ENCODE measurements around the gene TJP3. TPM values are rescaled to one million over a fixed set of nuclear protein-coding genes. Genes with fewer than 3 reads are reported as not detected.

The TJP3 gene
- total and polyA plus RNA-seq, 2 experiments from 2014 or later = 18.2 to 23.9 TPM

- TF ChIP-seq ZNF462 (CRISPR knock-in tag; IDR thresholded peaks at IDR 0.05) (no peak), REST (IDR thresholded peaks at IDR 0.05; ENCODE audit: unreplicated experiment) (no peak), ZNF114 (CRISPR knock-in tag; IDR thresholded peaks at IDR 0.05) (no peak), CREB1 (CRISPR knock-in tag; IDR thresholded peaks at IDR 0.05; ENCODE audit: low read depth) (no peak), NANOG (IDR thresholded peaks at IDR 0.05; ENCODE audit: borderline replicate concordance) (no peak), EZH2phosphoT487 (IDR thresholded peaks at IDR 0.05; ENCODE audit: unreplicated experiment) (no peak), EZH2 (IDR thresholded peaks at IDR 0.05; ENCODE audit: low read depth, unreplicated experiment) (no peak), JUNB (IDR thresholded peaks at IDR 0.05; ENCODE audit: unreplicated experiment) (no peak)
Observed at GRCh38 chr19:3667766-3668165, 40.4 kb upstream of the TJP3 start (continued).

All from GM23338 (cell line).